H9 (cell line): ENCODE results near the gene SEL1L. TPM values are rescaled to one million over a fixed set of nuclear protein-coding genes. Genes with fewer than 3 reads are reported as not detected.

Experiments used
- DNase-seq: peaks from one replicate; pipeline ENCODE4 v3.0.0-alpha.2; 2017
- H2AFZ ChIP-seq: one replicate; pipeline ENCODE4 v1.6.1; 2013; ENCODE audit warnings: mild to moderate bottlenecking, low read length, control low read depth, moderate library complexity
- H2AK5ac ChIP-seq: 2 replicates; pipeline ENCODE4 v1.6.1; 2013; ENCODE audit warnings: low read length, control low read depth, mixed read lengths; ENCODE audit not compliant: insufficient read length
- H2BK120ac ChIP-seq: one replicate; pipeline ENCODE4 v1.6.1; 2013; ENCODE audit warnings: low read depth, mild to moderate bottlenecking, low read length, control low read depth, inconsistent platforms; ENCODE audit not compliant: poor library complexity, severe bottlenecking
- H2BK12ac ChIP-seq: 2 replicates; pipeline ENCODE4 v1.6.1; 2013; ENCODE audit warnings: low read length, control low read depth, mixed read lengths, low read depth; ENCODE audit not compliant: insufficient read length
- H2BK15ac ChIP-seq: 2 replicates; pipeline ENCODE4 v1.6.1; 2013; ENCODE audit warnings: low read depth, low read length, control low read depth
- H2BK20ac ChIP-seq: one replicate; pipeline ENCODE4 v1.6.1; 2013; ENCODE audit warnings: low read depth, mild to moderate bottlenecking, low read length, control low read depth, inconsistent platforms; ENCODE audit not compliant: poor library complexity, severe bottlenecking
- H2BK5ac ChIP-seq: 2 replicates; pipeline ENCODE4 v1.6.1; 2013; ENCODE audit warnings: low read length, control low read depth, mixed read lengths; ENCODE audit not compliant: insufficient read length
- H3K14ac ChIP-seq: 2 replicates; pipeline ENCODE4 v1.6.1; 2013; ENCODE audit warnings: low read length, control low read depth; ENCODE audit not compliant: insufficient read depth
- H3K18ac ChIP-seq: 2 replicates; pipeline ENCODE4 v1.6.1; 2013; ENCODE audit warnings: low read depth, mild to moderate bottlenecking, mixed read lengths, low read length, control low read depth; ENCODE audit not compliant: insufficient read length
- H3K23ac ChIP-seq: 2 replicates; pipeline ENCODE4 v1.6.1; 2013; ENCODE audit warnings: low read length, control low read depth, mixed read lengths, low read depth; ENCODE audit not compliant: insufficient read length
- H3K23me2 ChIP-seq: 2 replicates; pipeline ENCODE4 v1.6.1; 2013; ENCODE audit warnings: low read depth, mild to moderate bottlenecking, mixed read lengths, low read length, control low read depth; ENCODE audit not compliant: insufficient read length, poor library complexity, severe bottlenecking
- H3K27ac ChIP-seq: 2 replicates; pipeline ENCODE4 v1.5.1; 2013; ENCODE audit warnings: low read length, control low read depth, mixed read lengths, low read depth; ENCODE audit not compliant: insufficient read length
- H3K27me3 ChIP-seq: 2 replicates; pipeline ENCODE4 v1.6.1; 2013; ENCODE audit warnings: low read length, control low read depth, inconsistent platforms; ENCODE audit not compliant: insufficient read depth
- H3K4ac ChIP-seq: 2 replicates; pipeline ENCODE4 v1.6.1; 2013; ENCODE audit warnings: low read depth, mild to moderate bottlenecking, control low read depth, inconsistent platforms, low read length, moderate library complexity
- H3K4me1 ChIP-seq: 2 replicates; pipeline ENCODE4 v1.6.1; 2013; ENCODE audit warnings: low read length, control low read depth, inconsistent platforms; ENCODE audit not compliant: insufficient read depth
- H3K4me2 ChIP-seq: 2 replicates; pipeline ENCODE4 v1.6.1; 2013; ENCODE audit warnings: low read length, control low read depth, mixed read lengths; ENCODE audit not compliant: insufficient read length, insufficient read depth
- H3K56ac ChIP-seq: 2 replicates; pipeline ENCODE4 v1.6.1; 2013; ENCODE audit warnings: low read depth, mild to moderate bottlenecking, mixed read lengths, low read length, control low read depth; ENCODE audit not compliant: insufficient read length
- H3K79me1 ChIP-seq: 2 replicates; pipeline ENCODE4 v1.6.1; 2013; ENCODE audit warnings: low read depth, mild to moderate bottlenecking, moderate library complexity, low read length, control low read depth, inconsistent platforms; ENCODE audit not compliant: insufficient read depth, poor library complexity, severe bottlenecking
- H3K79me2 ChIP-seq: 2 replicates; pipeline ENCODE4 v1.6.1; 2013; ENCODE audit warnings: low read length, control low read depth, inconsistent platforms; ENCODE audit not compliant: insufficient read depth
- H3K9ac ChIP-seq: 2 replicates; pipeline ENCODE4 v1.6.1; 2013; ENCODE audit warnings: low read length, control low read depth, mixed read lengths; ENCODE audit not compliant: insufficient read length; ENCODE audit errors: extremely low read depth
- H3K9me3 ChIP-seq: one replicate; pipeline ENCODE4 v1.6.1; 2013; ENCODE audit warnings: low read depth, low read length, inconsistent platforms; ENCODE audit not compliant: control insufficient read depth
- H3T11ph ChIP-seq: one replicate; pipeline ENCODE4 v1.6.1; 2013; ENCODE audit warnings: mild to moderate bottlenecking, low read length, control low read depth, inconsistent platforms
- H4K20me1 ChIP-seq: one replicate; pipeline ENCODE4 v1.6.1; 2013; ENCODE audit not compliant: control insufficient read depth, insufficient read length, insufficient read depth
- H4K5ac ChIP-seq: 2 replicates; pipeline ENCODE4 v1.6.1; 2013; ENCODE audit warnings: low read depth, mild to moderate bottlenecking, mixed read lengths, low read length, control low read depth; ENCODE audit not compliant: insufficient read length
- H4K8ac ChIP-seq: replicated peaks from 2 replicates; pipeline ENCODE4 v1.6.1; 2013; ENCODE audit warnings: low read length, control low read depth, mixed read lengths, low read depth; ENCODE audit not compliant: insufficient read length
- H4K91ac ChIP-seq: 2 replicates; pipeline ENCODE4 v1.6.1; 2013; ENCODE audit warnings: low read depth, mild to moderate bottlenecking, moderate library complexity, mixed read lengths, low read length, control low read depth; ENCODE audit not compliant: insufficient read length
- H3K27ac Mint-ChIP-seq, 3 experiments: 2 replicates in 2 of 3; 3 replicates in 1 of 3; pipeline ENCODE4 v1.8.0; 2020 to 2021; ENCODE audit warnings: mixed read lengths in 3 of 3, mild to moderate bottlenecking in 1 of 3, moderate library complexity in 1 of 3
- H3K27me3 Mint-ChIP-seq: 2 replicates; pipeline ENCODE4 v1.8.0; 2021; ENCODE audit warnings: low read depth, mild to moderate bottlenecking, moderate library complexity, mixed read lengths
- H3K36me3 Mint-ChIP-seq, 3 experiments: 2 replicates in 2 of 3; 3 replicates in 1 of 3; pipeline ENCODE4 v1.8.0; 2020 to 2021; ENCODE audit warnings: low read depth in 3 of 3, mixed read lengths in 3 of 3; ENCODE audit not compliant: insufficient read depth in 1 of 3
- H3K4me1 Mint-ChIP-seq, 2 experiments: 2 replicates each; pipeline ENCODE4 v1.8.0; 2020; ENCODE audit warnings: mixed read lengths in 2 of 2
- H3K4me3 Mint-ChIP-seq, 2 experiments: 2 replicates in 1 of 2; 3 replicates in 1 of 2; pipeline ENCODE4 v1.8.0; 2020 to 2021; ENCODE audit warnings: mild to moderate bottlenecking in 2 of 2, mixed read lengths in 2 of 2, moderate library complexity in 1 of 2
- H3K9me3 Mint-ChIP-seq, 2 experiments: 2 replicates in 1 of 2; 3 replicates in 1 of 2; pipeline ENCODE4 v1.8.0; 2020; ENCODE audit warnings: mild to moderate bottlenecking in 2 of 2, mixed read lengths in 2 of 2, moderate library complexity in 1 of 2
- CTCF ChIP-seq: fragments of 200-600 bp; sonication (generic); conservative IDR thresholded peaks from 3 replicates; pipeline ENCODE4 v1.8.0; 2021; ENCODE audit warnings: antibody characterized with exemption, mild to moderate bottlenecking
- WGBS: extraction: QIAGEN DNeasy Blood & Tissue Kit; methylation state at CpG from one replicate; pipeline ENCODE4 v1.1.7; 2013; ENCODE audit warnings: missing lambda C conversion rate, low lambda C conversion rate, mixed read lengths; ENCODE audit not compliant: insufficient read length; ENCODE audit errors: extremely low coverage; 5-methylcytosine and 5-hydroxymethylcytosine counted together
- total RNA-seq: library from RNA; stranded (reverse); gene quantifications from 2 replicates; pipeline ENCODE4 v1.2.1, GENCODE V29; 2021

SEL1L gene
- total RNA-seq, 1 experiment from 2014 or later, result 27.5 TPM

- H3K4me1 Mint-ChIP-seq, result no peaks in the 10 kb centered on the region
- no peak overlapping the region for H2AK5ac ChIP-seq
- H3K4me2 ChIP-seq, result no peak overlapping the region
- no peak overlapping the region for H3K9ac ChIP-seq
- no peaks in the 10 kb centered on the region for H3K23me2 ChIP-seq
- no peak overlapping the region for H3K27ac Mint-ChIP-seq
- no peak overlapping the region for H2BK5ac ChIP-seq
- H3K27me3 Mint-ChIP-seq, result no peaks in the 10 kb centered on the region
- no peak overlapping the region for H2BK15ac ChIP-seq
- H3K36me3 Mint-ChIP-seq, result peaks cover 0 to 25% (median 18%) of the 10 kb centered on the region in 3 experiments; a peak in 5 of 7 replicates
- no peaks in the 10 kb centered on the region for H3K9me3 Mint-ChIP-seq
- no peaks in the 10 kb centered on the region for H3K4me1 ChIP-seq
- no peak overlapping the region for H2AFZ ChIP-seq
- no peak overlapping the region for H3K56ac ChIP-seq
- H4K20me1 ChIP-seq, result no peaks in the 10 kb centered on the region
- no peak overlapping the region for H2BK20ac ChIP-seq
- no peak overlapping the region for H3K14ac ChIP-seq
- H3K79me1 ChIP-seq, result no peaks in the 10 kb centered on the region
- H3K4ac ChIP-seq, result no peak overlapping the region
- H3K23ac ChIP-seq, result no peak overlapping the region
- no CpG with 5 or more reads among the region's 1 CpG for WGBS
- H4K91ac ChIP-seq, result no peak overlapping the region
- no peak overlapping the region for H2BK120ac ChIP-seq
- no peak overlapping the region for H4K5ac ChIP-seq
- no peak overlapping the region for H3T11ph ChIP-seq
- no peaks in the 10 kb centered on the region for H3K27me3 ChIP-seq
- no peak for TF ChIP-seq CTCF
- no peak overlapping the region for H3K27ac ChIP-seq
- H4K8ac ChIP-seq, result no peak overlapping the region
- H3K18ac ChIP-seq, result no peak overlapping the region
- no peaks in the 10 kb centered on the region for H3K9me3 ChIP-seq
- no peak overlapping the region for H3K4me3 Mint-ChIP-seq
- no peaks in the 10 kb centered on the region for H3K79me2 ChIP-seq
- DNase-seq, result no peak
- H2BK12ac ChIP-seq, result no peak overlapping the region
Measured at GRCh38 chr14:81525129-81525528, 8.5 kb downstream of the SEL1L start.
